Pancreas (tissue), 10 donors: ENCODE measurements around the gene CR1. TPM values are rescaled to one million over a fixed set of nuclear protein-coding genes. Genes with fewer than 3 reads are reported as not detected.
"Not testable (repeated sequence)": the region's sequence is repeated elsewhere in the genome, so short reads cannot be mapped to it uniquely, and the experiment has no call there.

ENCODE experiments used
- ATAC-seq, 4 donors: fragments of 200-7000 bp; cut with Tn5 transposase; one replicate each; pipeline versions ENCODE4 v1.8.0 to v1.9.1; 2020; ENCODE audit warnings: mild to moderate bottlenecking in 4 of 4, moderate library complexity in 4 of 4
- DNase-seq, 6 donors: peaks; one replicate each; pipeline ENCODE4 v3.0.0-alpha.2; 2020
- FAIRE-seq: peaks from 2 replicates; lab custom pipeline; 2012; peaks lifted over from hg19 to GRCh38; lab: Jason Lieb, UNC
- H3K27ac ChIP-seq, 4 donors: fragments of 200-600 bp; sonication (generic); 1 replicate in 3 of 4; 2 replicates in 1 of 4; pipeline versions ENCODE4 v1.5.0 to v1.8.0; 2020
- H3K27me3 ChIP-seq, 4 donors: fragments of 200-600 bp; one replicate each; pipeline ENCODE4 v1.8.0; 2021
- H3K36me3 ChIP-seq, 3 donors: fragments of 200-600 bp; sonication (generic) in 1 of 3; one replicate each; pipeline versions ENCODE4 v1.5.0 to v1.8.0; 2020 to 2021
- H3K4me1 ChIP-seq, 3 donors: fragments of 200-600 bp; one replicate each; pipeline ENCODE4 v1.8.0; 2021
- H3K4me3 ChIP-seq, 4 donors: fragments of 200-600 bp; sonication (generic) in 2 of 4; one replicate each; pipeline versions ENCODE4 v1.5.0 to v1.8.0; 2020 to 2021
- H3K9me3 ChIP-seq, 4 donors: fragments of 200-600 bp; one replicate each; pipeline ENCODE4 v1.8.0; 2021
- CTCF ChIP-seq, 4 donors: fragments of 200-600 bp; sonication (generic) in 3 of 4; IDR thresholded peaks; one replicate each; pipeline versions ENCODE4 v1.5.0 to v1.8.0; 2021; ENCODE audit warnings: antibody characterized with exemption in 4 of 4
- WGBS, 2 donors: extraction: QIAGEN DNeasy Blood & Tissue Kit; methylation state at CpG; one replicate each; pipeline ENCODE4 v1.1.7; 2013; 5-methylcytosine and 5-hydroxymethylcytosine counted together
- intact Hi-C, 3 donors: fragments of 100-400 bp; cut with DNase I; formaldehyde crosslinking; loops; one replicate each; pipeline versions ENCODE4 v1.11.1 to v1.14.2; 2022
- polyA plus RNA-seq, 2 donors: library from polyadenylated mRNA; stranded (reverse); fragments of 200-250 nt; gene quantifications; one replicate each; pipeline ENCODE4 v1.2.3, GENCODE V29; 2013
- total RNA-seq, 6 donors: library from RNA; stranded (reverse); fragmentation: NEBNext Ultra II Directional in 4 of 6; extraction: Animal tissue kit (Norgen Biotek cat#: 25700) in 4 of 6; gene quantifications; one replicate each; pipeline versions ENCODE4 v1.2.1 to v1.2.4, GENCODE V29; 2021 to 2023
- donor health status: healthy with polysubstance abuse.
- donor health status: DM: no; HTN: no; CAD: no; lungs with moderate emphysema.
- donor health status: DM: no; HTN: no; CAD: no.
- donor health status: control.
- donor health status: control.
- donor health status: Bipolar disorder and iron deficiency.
- donor health status: DM: yes; HTN: yes; CAD: no.
- donor health status: DM: no; HTN: no; CAD: no.
- donor health status: DM: no; HTN: no; CAD: no.
- donor health status: DM: yes; HTN: yes; CAD: no.

CR1 gene
- total and polyA plus RNA-seq, 8 donors = 0.05 to 4.7 (median 0.29) TPM

- intact Hi-C loops = no loop called here
- Histone ChIP-seq H3K27ac (no peak overlapping the region), H3K27me3 (no peaks in the 10 kb centered on the region), H3K4me1 (no peaks in the 10 kb centered on the region), H3K36me3 (no peaks in the 10 kb centered on the region), H3K4me3 (no peak overlapping the region), H3K9me3 (no peaks in the 10 kb centered on the region)
- WGBS, 2 donors = 92 to 93% methylated on average over 1 of the region's 1 CpG
- no peak for ATAC-seq
- no peak for FAIRE-seq
- no peak for TF ChIP-seq CTCF (IDR thresholded peaks at IDR 0.05)
- no peak for DNase-seq
Observed at GRCh38 chr1:207626972-207627337, 131.0 kb downstream of the CR1 start.

- intact Hi-C loops = no loop called here
- Histone ChIP-seq H3K4me3 (no peak overlapping the region), H3K9me3 (no peaks in the 10 kb centered on the region), H3K4me1 (no peaks in the 10 kb centered on the region), H3K36me3 (no peaks in the 10 kb centered on the region), H3K27me3 (no peaks in the 10 kb centered on the region), H3K27ac (no peak overlapping the region)
- no peak for TF ChIP-seq CTCF (IDR thresholded peaks at IDR 0.05)
- 91 to 93% methylated on average over 2 of the region's 2 CpGs for WGBS, 2 donors
- ATAC-seq (no peak), DNase-seq (no peak), FAIRE-seq (no peak)
Observed at GRCh38 chr1:207627496-207627895, 131.5 kb downstream of the CR1 start.

GRCh38 chr1:207628776-207629175, 132.8 kb downstream of the CR1 start:
- Histone ChIP-seq H3K4me1 (no peaks in the 10 kb centered on the region), H3K27me3 (no peaks in the 10 kb centered on the region), H3K36me3 (no peaks in the 10 kb centered on the region), H3K9me3 (no peaks in the 10 kb centered on the region), H3K4me3 (no peak overlapping the region), H3K27ac (no peak overlapping the region)
- WGBS, 2 donors = 32 to 41% methylated on average over 5 of the region's 5 CpGs
- DNase-seq (no peak), FAIRE-seq (no peak), ATAC-seq (no peak)
- TF ChIP-seq CTCF (IDR thresholded peaks at IDR 0.05) = no peak
- intact Hi-C loops = no loop called here

GRCh38 chr1:207631137-207631536, 135.2 kb downstream of the CR1 start:
- WGBS, 2 donors = 37 to 41% methylated on average over 1 of the region's 1 CpG
- no peak for DNase-seq
- ATAC-seq = no peak
- no peak for TF ChIP-seq CTCF (IDR thresholded peaks at IDR 0.05)
- no peaks in the 10 kb centered on the region for H3K9me3 ChIP-seq
- H3K4me1 ChIP-seq = no peaks in the 10 kb centered on the region
- no peak overlapping the region for H3K27ac ChIP-seq
- H3K4me3 ChIP-seq = no peak overlapping the region
- H3K27me3 ChIP-seq = no peaks in the 10 kb centered on the region
- FAIRE-seq = no peak
- intact Hi-C loops = no loop called here
- H3K36me3 ChIP-seq = no peaks in the 10 kb centered on the region

GRCh38 chr1:207633226-207633625, 137.3 kb downstream of the CR1 start:
- intact Hi-C loops = no loop called here
- FAIRE-seq (peak; percentile 13), DNase-seq (no peak), ATAC-seq (no peak)
- no peak for TF ChIP-seq CTCF (IDR thresholded peaks at IDR 0.05)
- no peaks in the 10 kb centered on the region for H3K4me1 ChIP-seq
- no peaks in the 10 kb centered on the region for H3K9me3 ChIP-seq
- H3K27me3 ChIP-seq = no peaks in the 10 kb centered on the region
- H3K27ac ChIP-seq = no peak overlapping the region
- H3K36me3 ChIP-seq = no peaks in the 10 kb centered on the region
- H3K4me3 ChIP-seq = no peak overlapping the region

GRCh38 chr1:207633699-207634289, 137.8 kb downstream of the CR1 start:
- intact Hi-C loops, FAIRE-seq, H3K4me1 ChIP-seq, H3K36me3 ChIP-seq, H3K27me3 ChIP-seq, H3K9me3 ChIP-seq, ATAC-seq, DNase-seq, H3K4me3 ChIP-seq, H3K27ac ChIP-seq: not testable (repeated sequence)
- 75 to 85% methylated on average over 12 of the region's 12 CpGs for WGBS, 2 donors

GRCh38 chr1:207634293-207634692, 138.3 kb downstream of the CR1 start:
- H3K27ac ChIP-seq, H3K9me3 ChIP-seq, intact Hi-C loops, DNase-seq, H3K27me3 ChIP-seq, H3K36me3 ChIP-seq, H3K4me1 ChIP-seq, H3K4me3 ChIP-seq, ATAC-seq, FAIRE-seq: not testable (repeated sequence)
- 77 to 88% methylated on average over 6 of the region's 6 CpGs for WGBS, 2 donors

- ATAC-seq, FAIRE-seq, H3K9me3 ChIP-seq, H3K36me3 ChIP-seq, H3K4me3 ChIP-seq, DNase-seq, H3K27ac ChIP-seq, H3K27me3 ChIP-seq, intact Hi-C loops, H3K4me1 ChIP-seq: not testable (repeated sequence)
- WGBS, 2 donors = 83% methylated on average over 7 of the region's 7 CpGs
Observed at GRCh38 chr1:207635569-207636186, 139.7 kb downstream of the CR1 start.
